DOHH2 (cell line): ENCODE measurements around the gene ING4.

ENCODE experiments used
- H3F3A ChIP-seq: fragments of 200-600 bp; sonication (generic), shearing (Covaris generic); 2 replicates; pipeline ENCODE4 v1.6.0; 2016; ENCODE audit warnings: antibody characterized with exemption, mild to moderate bottlenecking; ENCODE audit not compliant: control insufficient read depth, insufficient read depth
- H3K27ac ChIP-seq: fragments of 200-600 bp; sonication (generic); 2 replicates; pipeline ENCODE4 v1.5.1; 2014; ENCODE audit warnings: low read depth, mild to moderate bottlenecking, low read length, moderate library complexity
- H3K27me3 ChIP-seq: fragments of 200-600 bp; sonication (generic); 2 replicates; pipeline ENCODE4 v1.6.1; 2014; ENCODE audit warnings: mild to moderate bottlenecking, low read length, mixed read lengths; ENCODE audit not compliant: control insufficient read depth
- H3K36me3 ChIP-seq: fragments of 200-600 bp; sonication (generic); 2 replicates; pipeline ENCODE4 v1.6.1; 2014; ENCODE audit warnings: mild to moderate bottlenecking, low read length, moderate library complexity, mixed read lengths; ENCODE audit not compliant: control insufficient read depth
- H3K4me1 ChIP-seq: fragments of 200-600 bp; sonication (generic); 2 replicates; pipeline ENCODE4 v1.6.1; 2014; ENCODE audit warnings: mild to moderate bottlenecking, low read length, mixed read lengths; ENCODE audit not compliant: control insufficient read depth
- H3K4me2 ChIP-seq: fragments of 200-600 bp; sonication (generic); 2 replicates; pipeline ENCODE4 v1.6.0; 2014; ENCODE audit warnings: mild to moderate bottlenecking, low read length, moderate library complexity
- H3K4me3 ChIP-seq: fragments of 200-600 bp; sonication (generic); 2 replicates; pipeline ENCODE4 v1.5.1; 2014; ENCODE audit warnings: mild to moderate bottlenecking, low read length, mixed read lengths
- H3K79me2 ChIP-seq: fragments of 200-600 bp; sonication (generic); 2 replicates; pipeline ENCODE4 v1.6.1; 2014; ENCODE audit warnings: mild to moderate bottlenecking, low read length, mixed read lengths; ENCODE audit not compliant: control insufficient read depth
- H3K9me2 ChIP-seq: fragments of 200-600 bp; sonication (generic); replicated peaks from 2 replicates; pipeline ENCODE4 v1.6.1; 2014; ENCODE audit warnings: mild to moderate bottlenecking, low read length, mixed read lengths; ENCODE audit not compliant: control insufficient read depth
- H3K9me3 ChIP-seq: fragments of 200-600 bp; sonication (generic); 2 replicates; pipeline ENCODE4 v1.6.1; 2014; ENCODE audit warnings: antibody characterized with exemption, low read length, mixed read lengths; ENCODE audit not compliant: control insufficient read depth, insufficient read depth
- H4K20me1 ChIP-seq: fragments of 200-600 bp; sonication (generic); 2 replicates; pipeline ENCODE4 v1.6.0; 2014; ENCODE audit warnings: low read depth, mild to moderate bottlenecking, antibody characterized with exemption, low read length, moderate library complexity; ENCODE audit not compliant: control insufficient read depth, insufficient read depth
- CTCF ChIP-seq: fragments of 200-600 bp; sonication (generic); IDR thresholded peaks from one replicate; pipeline ENCODE4 v1.5.1; 2014; ENCODE audit warnings: antibody characterized with exemption, mild to moderate bottlenecking, low read depth, low read length; ENCODE audit not compliant: poor library complexity, severe bottlenecking
- EZH2phosphoT487 ChIP-seq: fragments of 200-600 bp; sonication (generic); IDR thresholded peaks from 2 replicates; pipeline ENCODE4 v1.6.1; 2017; ENCODE audit warnings: borderline replicate concordance, mild to moderate bottlenecking, antibody characterized with exemption, low read length, moderate library complexity, mixed read lengths

The ING4 gene

GRCh38 chr12:6693832-6694355 is 31.0 kb upstream of the ING4 start:
- H3K9me3 ChIP-seq, result no peaks in the 10 kb centered on the region
- peaks cover 22% of the 10 kb centered on the region for H3F3A ChIP-seq
- H3K27ac ChIP-seq, result no peak overlapping the region
- H4K20me1 ChIP-seq, result no peaks in the 10 kb centered on the region; the same call in 1 of the 2 replicates
- TF ChIP-seq CTCF, result no peak
- TF ChIP-seq EZH2phosphoT487, result no peak
- peaks cover 69% of the 10 kb centered on the region for H3K4me1 ChIP-seq
- no peak overlapping the region for H3K4me2 ChIP-seq
- no peaks in the 10 kb centered on the region for H3K9me2 ChIP-seq
- H3K79me2 ChIP-seq, result peaks cover 27% of the 10 kb centered on the region
- H3K4me3 ChIP-seq, result no peak overlapping the region
- H3K27me3 ChIP-seq, result no peaks in the 10 kb centered on the region
- peaks cover 23% of the 10 kb centered on the region for H3K36me3 ChIP-seq

- H3K36me3 ChIP-seq, result peaks cover 28% of the 10 kb centered on the region
- no peak overlapping the region for H3K4me3 ChIP-seq
- H3K4me2 ChIP-seq, result no peak overlapping the region
- no peak overlapping the region for H3K27ac ChIP-seq
- H3F3A ChIP-seq, result peaks cover 15% of the 10 kb centered on the region
- H3K4me1 ChIP-seq, result peaks cover 62% of the 10 kb centered on the region
- no peaks in the 10 kb centered on the region for H3K9me3 ChIP-seq
- H3K79me2 ChIP-seq, result peaks cover 37% of the 10 kb centered on the region
- H3K9me2 ChIP-seq, result no peaks in the 10 kb centered on the region
- H4K20me1 ChIP-seq, result no peaks in the 10 kb centered on the region; the same call in 1 of the 2 replicates
- no peaks in the 10 kb centered on the region for H3K27me3 ChIP-seq
- TF ChIP-seq CTCF (no peak), EZH2phosphoT487 (no peak)
Observed at GRCh38 chr12:6692888-6693287, 30.0 kb upstream of the ING4 start.

GRCh38 chr12:6691473-6691872 is 28.6 kb upstream of the ING4 start:
- Histone ChIP-seq H3K4me3 (no peak overlapping the region), H3K27ac (no peak overlapping the region), H4K20me1 (no peaks in the 10 kb centered on the region; the same call in 1 of the 2 replicates), H3K27me3 (no peaks in the 10 kb centered on the region), H3K4me1 (peaks cover 63% of the 10 kb centered on the region), H3K4me2 (peak overlapping the region; percentile 81; the same call in 1 of the 2 replicates), H3K9me2 (no peaks in the 10 kb centered on the region), H3F3A (peaks cover 19% of the 10 kb centered on the region), H3K36me3 (peaks cover 43% of the 10 kb centered on the region), H3K9me3 (no peaks in the 10 kb centered on the region), H3K79me2 (peaks cover 51% of the 10 kb centered on the region)
- no peak for TF ChIP-seq CTCF
- TF ChIP-seq EZH2phosphoT487, result no peak
